Neural cell (in vitro differentiated cells): Measurements from ENCODE around the gene WDR59.

Experiments
- CTCF ChIP-seq: fragments of 450-650 bp; IDR thresholded peaks from 2 replicates; pipeline ENCODE4 v1.5.1; 2014; ENCODE audit warnings: antibody characterized with exemption, mild to moderate bottlenecking, moderate library complexity; ENCODE audit not compliant: poor library complexity, severe bottlenecking
- RAD21 ChIP-seq: fragments of 450-650 bp; conservative IDR thresholded peaks from 2 replicates; pipeline ENCODE4 v1.6.1; 2014; ENCODE audit warnings: antibody characterized with exemption, mild to moderate bottlenecking, moderate library complexity

- no peak for TF ChIP-seq CTCF
- no peak for TF ChIP-seq RAD21
Measured at GRCh38 chr16:74874912-74875546, 109.9 kb downstream of the WDR59 start.
